Measurements from ENCODE around the gene RPTOR. TPM values are rescaled to one million over a fixed set of nuclear protein-coding genes. Genes with fewer than 3 reads are reported as not detected.

The RPTOR gene
- total RNA-seq, 1 experiment from 2014 or later, result 25.1 TPM

DNA sequence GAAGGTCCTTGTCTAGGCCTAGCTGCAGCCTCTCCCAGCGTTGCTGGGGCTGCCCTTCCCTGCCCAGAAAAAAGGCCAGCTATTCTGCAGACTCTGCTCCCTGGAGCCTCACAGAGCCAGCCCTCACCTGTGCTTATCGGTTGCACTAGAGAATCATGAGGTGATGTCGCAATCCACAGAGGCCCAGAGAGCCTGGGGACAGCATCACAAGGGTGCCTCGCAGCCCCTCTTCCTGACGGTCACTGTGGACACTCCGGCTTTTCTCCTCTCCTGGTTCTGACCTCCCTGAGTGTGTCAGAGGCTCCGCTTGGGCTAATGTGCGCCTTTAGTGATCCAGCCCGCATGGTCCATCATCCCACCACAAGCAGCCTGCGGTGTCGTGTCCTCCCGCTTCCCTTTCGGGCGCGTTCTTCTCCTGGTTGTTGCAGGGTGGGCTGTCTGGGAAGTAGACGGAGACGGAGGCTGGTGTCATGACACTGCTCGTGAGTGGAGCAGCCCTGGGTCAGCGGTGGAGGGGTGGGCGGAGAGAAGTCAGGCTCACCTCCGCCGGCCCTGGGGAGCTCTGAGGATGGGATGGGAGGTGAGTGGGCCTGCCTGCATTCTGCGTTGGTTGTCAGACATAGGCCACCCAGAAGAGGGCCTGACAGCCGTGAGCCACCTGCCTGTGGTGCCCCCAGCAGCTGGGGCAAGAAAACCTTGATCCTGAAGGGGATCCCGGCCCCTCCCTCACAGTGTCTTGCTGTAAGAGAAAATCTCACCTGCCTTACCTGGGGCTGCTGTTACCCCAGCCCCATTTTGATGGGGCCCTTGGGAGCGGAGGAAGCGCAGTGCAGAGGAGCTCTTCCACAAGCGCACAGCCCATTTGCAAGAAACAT is 281.1 kb downstream of the RPTOR start:
- peaks cover 9% of the 10 kb centered on the region; the same call in 1 of the 2 replicates for H3K4me1 ChIP-seq (ENCODE audit: insufficient read depth, low read length)
- H3K9ac ChIP-seq (ENCODE audit: extremely low read depth, insufficient read length, low read length), result no peak overlapping the region
- Mint-ChIP-seq H3K27me3 (ENCODE audit: low read depth) (peaks cover 21% of the 10 kb centered on the region), H3K9me3 (no peaks in the 10 kb centered on the region; a peak in 1 of 5 replicates), H3K36me3 (ENCODE audit: insufficient read depth in 1 of 3, low read depth in 3 of 3) (peaks cover 0 to 8% (median 2%) of the 10 kb centered on the region in 3 experiments; a peak in 4 of 7 replicates), H3K4me1 (peaks cover 30 to 32% of the 10 kb centered on the region in 2 experiments), H3K27ac (peak overlapping the region in 2 of 3 experiments; percentile 32 to 48; a peak in 3 of 7 replicates), H3K4me3 (no peak overlapping the region)
- TF ChIP-seq, protein P1, sequence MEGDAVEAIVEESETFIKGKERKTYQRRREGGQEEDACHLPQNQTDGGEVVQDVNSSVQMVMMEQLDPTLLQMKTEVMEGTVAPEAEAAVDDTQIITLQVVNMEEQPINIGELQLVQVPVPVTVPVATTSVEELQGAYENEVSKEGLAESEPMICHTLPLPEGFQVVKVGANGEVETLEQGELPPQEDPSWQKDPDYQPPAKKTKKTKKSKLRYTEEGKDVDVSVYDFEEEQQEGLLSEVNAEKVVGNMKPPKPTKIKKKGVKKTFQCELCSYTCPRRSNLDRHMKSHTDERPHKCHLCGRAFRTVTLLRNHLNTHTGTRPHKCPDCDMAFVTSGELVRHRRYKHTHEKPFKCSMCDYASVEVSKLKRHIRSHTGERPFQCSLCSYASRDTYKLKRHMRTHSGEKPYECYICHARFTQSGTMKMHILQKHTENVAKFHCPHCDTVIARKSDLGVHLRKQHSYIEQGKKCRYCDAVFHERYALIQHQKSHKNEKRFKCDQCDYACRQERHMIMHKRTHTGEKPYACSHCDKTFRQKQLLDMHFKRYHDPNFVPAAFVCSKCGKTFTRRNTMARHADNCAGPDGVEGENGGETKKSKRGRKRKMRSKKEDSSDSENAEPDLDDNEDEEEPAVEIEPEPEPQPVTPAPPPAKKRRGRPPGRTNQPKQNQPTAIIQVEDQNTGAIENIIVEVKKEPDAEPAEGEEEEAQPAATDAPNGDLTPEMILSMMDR (conservative IDR thresholded peaks at IDR 0.05), result no peak
- H3K56ac ChIP-seq (ENCODE audit: insufficient read length, low read depth, low read length), result no peak overlapping the region
- H2BK12ac ChIP-seq (ENCODE audit: insufficient read length, low read depth, low read length), result no peak overlapping the region
- H3K27me3 ChIP-seq (ENCODE audit: insufficient read depth, low read length), result no peaks in the 10 kb centered on the region
- no peak overlapping the region for H4K5ac ChIP-seq (ENCODE audit: insufficient read length, low read depth, low read length)
- H3T11ph ChIP-seq (ENCODE audit: low read length), result no peak overlapping the region
- H4K91ac ChIP-seq (ENCODE audit: insufficient read length, low read depth, low read length), result no peak overlapping the region
- H2BK120ac ChIP-seq (ENCODE audit: low read depth, low read length, poor library complexity, severe bottlenecking), result no peak overlapping the region
- H3K14ac ChIP-seq (ENCODE audit: insufficient read depth, low read length), result no peak overlapping the region; the same call in 1 of the 2 replicates
- no peak overlapping the region for H3K18ac ChIP-seq (ENCODE audit: insufficient read length, low read depth, low read length)
- H4K8ac ChIP-seq (replicated peaks; ENCODE audit: insufficient read length, low read depth, low read length), result no peak overlapping the region
- H3K23ac ChIP-seq (ENCODE audit: insufficient read length, low read depth, low read length), result no peak overlapping the region
- no CpG with 5 or more reads among the region's 28 CpGs for WGBS (ENCODE audit: extremely low coverage, insufficient read length, low lambda C conversion rate)
- no peak for DNase-seq
- no peak overlapping the region for H3K4me2 ChIP-seq (ENCODE audit: insufficient read depth, insufficient read length, low read length)
- H3K9me3 ChIP-seq (ENCODE audit: control insufficient read depth, low read depth, low read length), result no peaks in the 10 kb centered on the region
- no peak overlapping the region for H2BK20ac ChIP-seq (ENCODE audit: low read depth, low read length, poor library complexity, severe bottlenecking)
- no peaks in the 10 kb centered on the region for H3K79me1 ChIP-seq (ENCODE audit: insufficient read depth, low read depth, low read length, poor library complexity, severe bottlenecking)
- no peak overlapping the region for H2AK5ac ChIP-seq (ENCODE audit: insufficient read length, low read length)
- H2BK5ac ChIP-seq (ENCODE audit: insufficient read length, low read length), result no peak overlapping the region
- no peak overlapping the region for H2BK15ac ChIP-seq (ENCODE audit: low read depth, low read length)
- no peak overlapping the region for H2AFZ ChIP-seq (ENCODE audit: low read length)
- H3K79me2 ChIP-seq (ENCODE audit: insufficient read depth, low read length), result no peaks in the 10 kb centered on the region
- no peak overlapping the region for H3K4ac ChIP-seq (ENCODE audit: low read depth, low read length)
- H3K23me2 ChIP-seq (ENCODE audit: insufficient read length, low read depth, low read length, poor library complexity, severe bottlenecking), result no peaks in the 10 kb centered on the region
- H3K27ac ChIP-seq (ENCODE audit: insufficient read length, low read depth, low read length), result no peak overlapping the region
- peaks cover 3% of the 10 kb centered on the region for H4K20me1 ChIP-seq (ENCODE audit: control insufficient read depth, insufficient read depth, insufficient read length)

Data from H9 (cell line).